Measurements from ENCODE around the gene SRP19.

The SRP19 gene

GRCh38 chr5:112860929-112861637 is at the start of gene SRP19:
SRP19 (plus strand) TSS chr5:112861287; CDS start chr5:112861377, 90 bp downstream.
- no peaks in the 10 kb centered on the region for H3K27me3 ChIP-seq (ENCODE audit: control insufficient read depth in 1 of 2, insufficient read depth in 2 of 2, low read length in 2 of 2)
- peak within 1 kb of the TSS; percentile 92 to 96 for H3K9ac ChIP-seq (ENCODE audit: low read depth in 1 of 2, low read length in 2 of 2)
- peaks cover 14 to 15% of the 10 kb centered on the region in 2 donors for H3K4me1 ChIP-seq (ENCODE audit: control insufficient read depth in 1 of 2, insufficient read depth in 2 of 2, low read length in 2 of 2)
- H3K27ac ChIP-seq (ENCODE audit: low read depth, low read length), result peak within 1 kb of the TSS; percentile 47
- no peaks in the 10 kb centered on the region for H3K9me3 ChIP-seq (ENCODE audit: control insufficient read depth in 1 of 2, low read length in 2 of 2)
- H3K4me3 ChIP-seq (ENCODE audit: low read depth in 1 of 2, low read length in 2 of 2), result peak within 1 kb of the TSS; percentile 97 to 98
- H3K36me3 ChIP-seq (ENCODE audit: control insufficient read depth in 1 of 2, insufficient read depth in 2 of 2, low read length in 2 of 2), result peaks cover 0 to 27% of the 10 kb centered on the region in 2 donors

GRCh38 chr5:112812549-112812948 is 48.5 kb upstream of the SRP19 start:
- H3K9me3 ChIP-seq (ENCODE audit: control insufficient read depth in 1 of 2, low read length in 2 of 2), result no peaks in the 10 kb centered on the region
- no peaks in the 10 kb centered on the region for H3K27me3 ChIP-seq (ENCODE audit: control insufficient read depth in 1 of 2, insufficient read depth in 2 of 2, low read length in 2 of 2)
- peaks cover 15 to 24% of the 10 kb centered on the region in 2 donors for H3K36me3 ChIP-seq (ENCODE audit: control insufficient read depth in 1 of 2, insufficient read depth in 2 of 2, low read length in 2 of 2)
- no peak overlapping the region for H3K4me3 ChIP-seq (ENCODE audit: low read depth in 1 of 2, low read length in 2 of 2)
- no peak overlapping the region for H3K9ac ChIP-seq (ENCODE audit: low read depth in 1 of 2, low read length in 2 of 2)
- H3K4me1 ChIP-seq (ENCODE audit: control insufficient read depth in 1 of 2, insufficient read depth in 2 of 2, low read length in 2 of 2), result no peaks in the 10 kb centered on the region
- H3K27ac ChIP-seq (ENCODE audit: low read depth, low read length), result no peak overlapping the region

GRCh38 chr5:112820246-112820645 is 40.8 kb upstream of the SRP19 start:
- peaks cover 23 to 41% of the 10 kb centered on the region in 2 donors for H3K36me3 ChIP-seq (ENCODE audit: control insufficient read depth in 1 of 2, insufficient read depth in 2 of 2, low read length in 2 of 2)
- no peaks in the 10 kb centered on the region for H3K27me3 ChIP-seq (ENCODE audit: control insufficient read depth in 1 of 2, insufficient read depth in 2 of 2, low read length in 2 of 2)
- no peak overlapping the region for H3K27ac ChIP-seq (ENCODE audit: low read depth, low read length)
- no peaks in the 10 kb centered on the region for H3K9me3 ChIP-seq (ENCODE audit: control insufficient read depth in 1 of 2, low read length in 2 of 2)
- no peak overlapping the region for H3K9ac ChIP-seq (ENCODE audit: low read depth in 1 of 2, low read length in 2 of 2)
- H3K4me3 ChIP-seq (ENCODE audit: low read depth in 1 of 2, low read length in 2 of 2), result no peak overlapping the region
- H3K4me1 ChIP-seq (ENCODE audit: control insufficient read depth in 1 of 2, insufficient read depth in 2 of 2, low read length in 2 of 2), result no peaks in the 10 kb centered on the region

GRCh38 chr5:112822456-112822855 is 38.6 kb upstream of the SRP19 start:
- no peaks in the 10 kb centered on the region for H3K27me3 ChIP-seq (ENCODE audit: control insufficient read depth in 1 of 2, insufficient read depth in 2 of 2, low read length in 2 of 2)
- no peak overlapping the region for H3K4me3 ChIP-seq (ENCODE audit: low read depth in 1 of 2, low read length in 2 of 2)
- H3K9ac ChIP-seq (ENCODE audit: low read depth in 1 of 2, low read length in 2 of 2), result no peak overlapping the region
- H3K36me3 ChIP-seq (ENCODE audit: control insufficient read depth in 1 of 2, insufficient read depth in 2 of 2, low read length in 2 of 2), result peaks cover 15 to 46% of the 10 kb centered on the region in 2 donors
- H3K27ac ChIP-seq (ENCODE audit: low read depth, low read length), result no peak overlapping the region
- no peaks in the 10 kb centered on the region for H3K9me3 ChIP-seq (ENCODE audit: control insufficient read depth in 1 of 2, low read length in 2 of 2)
- H3K4me1 ChIP-seq (ENCODE audit: control insufficient read depth in 1 of 2, insufficient read depth in 2 of 2, low read length in 2 of 2), result no peaks in the 10 kb centered on the region

- no peak overlapping the region for H3K4me3 ChIP-seq (ENCODE audit: low read depth in 1 of 2, low read length in 2 of 2)
- H3K27ac ChIP-seq (ENCODE audit: low read depth, low read length), result no peak overlapping the region
- no peak overlapping the region for H3K9ac ChIP-seq (ENCODE audit: low read depth in 1 of 2, low read length in 2 of 2)
- no peaks in the 10 kb centered on the region for H3K4me1 ChIP-seq (ENCODE audit: control insufficient read depth in 1 of 2, insufficient read depth in 2 of 2, low read length in 2 of 2)
- no peaks in the 10 kb centered on the region for H3K9me3 ChIP-seq (ENCODE audit: control insufficient read depth in 1 of 2, low read length in 2 of 2)
- no peaks in the 10 kb centered on the region for H3K27me3 ChIP-seq (ENCODE audit: control insufficient read depth in 1 of 2, insufficient read depth in 2 of 2, low read length in 2 of 2)
- H3K36me3 ChIP-seq (ENCODE audit: control insufficient read depth in 1 of 2, insufficient read depth in 2 of 2, low read length in 2 of 2), result peaks cover 15 to 53% of the 10 kb centered on the region in 2 donors
These were observed 37.9 kb upstream of the SRP19 start for GRCh38 chr5:112823181-112823580.

- Histone ChIP-seq H3K9ac (ENCODE audit: low read depth in 1 of 2, low read length in 2 of 2) (no peak overlapping the region), H3K27me3 (ENCODE audit: control insufficient read depth in 1 of 2, insufficient read depth in 2 of 2, low read length in 2 of 2) (no peaks in the 10 kb centered on the region), H3K36me3 (ENCODE audit: control insufficient read depth in 1 of 2, insufficient read depth in 2 of 2, low read length in 2 of 2) (peaks cover 15 to 58% of the 10 kb centered on the region in 2 donors), H3K4me1 (ENCODE audit: control insufficient read depth in 1 of 2, insufficient read depth in 2 of 2, low read length in 2 of 2) (no peaks in the 10 kb centered on the region), H3K4me3 (ENCODE audit: low read depth in 1 of 2, low read length in 2 of 2) (no peak overlapping the region), H3K9me3 (ENCODE audit: control insufficient read depth in 1 of 2, low read length in 2 of 2) (no peaks in the 10 kb centered on the region), H3K27ac (ENCODE audit: low read depth, low read length) (no peak overlapping the region)
These were observed 37.4 kb upstream of the SRP19 start for GRCh38 chr5:112823656-112824055.

- no peak overlapping the region for H3K9ac ChIP-seq (ENCODE audit: low read depth in 1 of 2, low read length in 2 of 2)
- H3K4me3 ChIP-seq (ENCODE audit: low read depth in 1 of 2, low read length in 2 of 2), result no peak overlapping the region
- H3K27ac ChIP-seq (ENCODE audit: low read depth, low read length), result no peak overlapping the region
- H3K36me3 ChIP-seq (ENCODE audit: control insufficient read depth in 1 of 2, insufficient read depth in 2 of 2, low read length in 2 of 2), result peaks cover 15 to 60% of the 10 kb centered on the region in 2 donors
- H3K9me3 ChIP-seq (ENCODE audit: control insufficient read depth in 1 of 2, low read length in 2 of 2), result no peaks in the 10 kb centered on the region
- no peaks in the 10 kb centered on the region for H3K27me3 ChIP-seq (ENCODE audit: control insufficient read depth in 1 of 2, insufficient read depth in 2 of 2, low read length in 2 of 2)
- H3K4me1 ChIP-seq (ENCODE audit: control insufficient read depth in 1 of 2, insufficient read depth in 2 of 2, low read length in 2 of 2), result no peaks in the 10 kb centered on the region
These were observed 36.9 kb upstream of the SRP19 start for GRCh38 chr5:112824197-112824596.

- H3K27ac ChIP-seq (ENCODE audit: low read depth, low read length), result no peak overlapping the region
- no peaks in the 10 kb centered on the region for H3K4me1 ChIP-seq (ENCODE audit: control insufficient read depth in 1 of 2, insufficient read depth in 2 of 2, low read length in 2 of 2)
- peaks cover 5 to 49% of the 10 kb centered on the region in 2 donors for H3K36me3 ChIP-seq (ENCODE audit: control insufficient read depth in 1 of 2, insufficient read depth in 2 of 2, low read length in 2 of 2)
- no peaks in the 10 kb centered on the region for H3K27me3 ChIP-seq (ENCODE audit: control insufficient read depth in 1 of 2, insufficient read depth in 2 of 2, low read length in 2 of 2)
- no peak overlapping the region for H3K4me3 ChIP-seq (ENCODE audit: low read depth in 1 of 2, low read length in 2 of 2)
- H3K9ac ChIP-seq (ENCODE audit: low read depth in 1 of 2, low read length in 2 of 2), result no peak overlapping the region
- no peaks in the 10 kb centered on the region for H3K9me3 ChIP-seq (ENCODE audit: control insufficient read depth in 1 of 2, low read length in 2 of 2)
These were observed 30.7 kb upstream of the SRP19 start for GRCh38 chr5:112830378-112830777.

GRCh38 chr5:112833971-112834370 is 27.1 kb upstream of the SRP19 start:
- Histone ChIP-seq H3K27me3 (ENCODE audit: control insufficient read depth in 1 of 2, insufficient read depth in 2 of 2, low read length in 2 of 2) (no peaks in the 10 kb centered on the region), H3K36me3 (ENCODE audit: control insufficient read depth in 1 of 2, insufficient read depth in 2 of 2, low read length in 2 of 2) (peaks cover 22 to 42% of the 10 kb centered on the region in 2 donors), H3K4me3 (ENCODE audit: low read depth in 1 of 2, low read length in 2 of 2) (no peak overlapping the region), H3K9me3 (ENCODE audit: control insufficient read depth in 1 of 2, low read length in 2 of 2) (no peaks in the 10 kb centered on the region), H3K27ac (ENCODE audit: low read depth, low read length) (no peak overlapping the region), H3K4me1 (ENCODE audit: control insufficient read depth in 1 of 2, insufficient read depth in 2 of 2, low read length in 2 of 2) (no peaks in the 10 kb centered on the region), H3K9ac (ENCODE audit: low read depth in 1 of 2, low read length in 2 of 2) (no peak overlapping the region)

- H3K27me3 ChIP-seq (ENCODE audit: control insufficient read depth in 1 of 2, insufficient read depth in 2 of 2, low read length in 2 of 2), result no peaks in the 10 kb centered on the region
- H3K36me3 ChIP-seq (ENCODE audit: control insufficient read depth in 1 of 2, insufficient read depth in 2 of 2, low read length in 2 of 2), result peaks cover 2 to 5% of the 10 kb centered on the region in 2 donors
- H3K4me3 ChIP-seq (ENCODE audit: low read depth in 1 of 2, low read length in 2 of 2), result no peak overlapping the region
- H3K9ac ChIP-seq (ENCODE audit: low read depth in 1 of 2, low read length in 2 of 2), result no peak overlapping the region
- H3K27ac ChIP-seq (ENCODE audit: low read depth, low read length), result no peak overlapping the region
- H3K4me1 ChIP-seq (ENCODE audit: control insufficient read depth in 1 of 2, insufficient read depth in 2 of 2, low read length in 2 of 2), result no peaks in the 10 kb centered on the region
- no peaks in the 10 kb centered on the region for H3K9me3 ChIP-seq (ENCODE audit: control insufficient read depth in 1 of 2, low read length in 2 of 2)
These were observed 16.6 kb upstream of the SRP19 start for GRCh38 chr5:112844489-112844888.

All from duodenal mucosa (tissue), 2 donors.